ENCODE data around the gene SLC41A1. TPM values are rescaled to one million over a fixed set of nuclear protein-coding genes. Genes with fewer than 3 reads are reported as not detected.

SLC41A1 gene
- total and polyA plus RNA-seq, 2 donors from 2014 or later, result 19.1 to 20.9 TPM

- TF ChIP-seq, protein P1, sequence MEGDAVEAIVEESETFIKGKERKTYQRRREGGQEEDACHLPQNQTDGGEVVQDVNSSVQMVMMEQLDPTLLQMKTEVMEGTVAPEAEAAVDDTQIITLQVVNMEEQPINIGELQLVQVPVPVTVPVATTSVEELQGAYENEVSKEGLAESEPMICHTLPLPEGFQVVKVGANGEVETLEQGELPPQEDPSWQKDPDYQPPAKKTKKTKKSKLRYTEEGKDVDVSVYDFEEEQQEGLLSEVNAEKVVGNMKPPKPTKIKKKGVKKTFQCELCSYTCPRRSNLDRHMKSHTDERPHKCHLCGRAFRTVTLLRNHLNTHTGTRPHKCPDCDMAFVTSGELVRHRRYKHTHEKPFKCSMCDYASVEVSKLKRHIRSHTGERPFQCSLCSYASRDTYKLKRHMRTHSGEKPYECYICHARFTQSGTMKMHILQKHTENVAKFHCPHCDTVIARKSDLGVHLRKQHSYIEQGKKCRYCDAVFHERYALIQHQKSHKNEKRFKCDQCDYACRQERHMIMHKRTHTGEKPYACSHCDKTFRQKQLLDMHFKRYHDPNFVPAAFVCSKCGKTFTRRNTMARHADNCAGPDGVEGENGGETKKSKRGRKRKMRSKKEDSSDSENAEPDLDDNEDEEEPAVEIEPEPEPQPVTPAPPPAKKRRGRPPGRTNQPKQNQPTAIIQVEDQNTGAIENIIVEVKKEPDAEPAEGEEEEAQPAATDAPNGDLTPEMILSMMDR (IDR thresholded peaks at IDR 0.05; ENCODE audit: borderline replicate concordance, extremely low read depth, insufficient read depth), result no peak
- intact Hi-C loops (cut with DNase I), result no loop called here
- Histone ChIP-seq H3K4me3 (ENCODE audit: low read length in 3 of 3) (no peak overlapping the region), H3K9me3 (ENCODE audit: control insufficient read depth in 2 of 3, insufficient read depth in 1 of 3, low read length in 3 of 3) (no peaks in the 10 kb centered on the region), H3K36me3 (ENCODE audit: control insufficient read depth in 2 of 3, insufficient read depth in 3 of 3, low read length in 3 of 3) (no peaks in the 10 kb centered on the region), H3K9ac (ENCODE audit: low read length in 3 of 3) (no peak overlapping the region), H3K27ac (ENCODE audit: low read depth in 2 of 2, low read length in 2 of 2) (peak overlapping the region in 1 of 2 donors; percentile 79), H3K4me1 (ENCODE audit: control insufficient read depth in 2 of 3, insufficient read depth in 2 of 3, low read depth in 1 of 3, low read length in 3 of 3) (peaks cover 0 to 20% (median 11%) of the 10 kb centered on the region in 3 donors), H3K27me3 (ENCODE audit: control insufficient read depth, insufficient read depth, low read length) (no peaks in the 10 kb centered on the region)
- DNase-seq (peak in 1 of 5 donors; percentile 17), FAIRE-seq (no peak)
Observed at GRCh38 chr1:205782627-205783432, 30.2 kb downstream of the SLC41A1 start.

DNA sequence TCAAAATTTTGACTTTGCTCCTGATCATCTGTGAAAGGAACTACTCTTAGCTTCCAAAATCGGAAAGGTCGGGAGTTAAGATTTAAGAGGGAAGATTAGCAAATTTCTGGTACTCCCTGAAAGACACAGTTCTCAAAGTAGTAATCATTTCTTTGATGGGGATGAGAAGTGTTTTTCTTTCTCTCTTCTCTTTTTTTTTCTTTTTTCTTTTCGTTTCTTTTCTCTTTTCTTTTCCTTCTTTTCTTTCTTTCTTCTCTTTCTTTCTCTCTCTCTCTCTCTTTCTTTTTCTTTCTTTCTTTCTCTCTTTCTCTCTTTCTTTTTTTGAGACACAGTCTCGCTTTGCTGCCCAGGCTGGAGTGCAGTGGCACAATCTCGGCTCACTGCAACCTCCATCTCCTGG lies 32.7 kb downstream of the SLC41A1 start:
- no peaks in the 10 kb centered on the region for H3K9me3 ChIP-seq (ENCODE audit: control insufficient read depth in 2 of 3, insufficient read depth in 1 of 3, low read length in 3 of 3)
- H3K36me3 ChIP-seq (ENCODE audit: control insufficient read depth in 2 of 3, insufficient read depth in 3 of 3, low read length in 3 of 3), result no peaks in the 10 kb centered on the region
- H3K9ac ChIP-seq (ENCODE audit: low read length in 3 of 3), result no peak overlapping the region
- no peak for FAIRE-seq
- DNase-seq, result no peak
- H3K27ac ChIP-seq (ENCODE audit: low read depth in 2 of 2, low read length in 2 of 2), result no peak overlapping the region
- intact Hi-C loops (cut with DNase I), result no loop called here
- H3K27me3 ChIP-seq (ENCODE audit: control insufficient read depth, insufficient read depth, low read length), result no peaks in the 10 kb centered on the region
- peaks cover 0 to 18% (median 11%) of the 10 kb centered on the region in 3 donors for H3K4me1 ChIP-seq (ENCODE audit: control insufficient read depth in 2 of 3, insufficient read depth in 2 of 3, low read depth in 1 of 3, low read length in 3 of 3)
- TF ChIP-seq, protein P1 (IDR thresholded peaks at IDR 0.05; ENCODE audit: borderline replicate concordance, extremely low read depth, insufficient read depth), result no peak
- H3K4me3 ChIP-seq (ENCODE audit: low read length in 3 of 3), result no peak overlapping the region

DNA sequence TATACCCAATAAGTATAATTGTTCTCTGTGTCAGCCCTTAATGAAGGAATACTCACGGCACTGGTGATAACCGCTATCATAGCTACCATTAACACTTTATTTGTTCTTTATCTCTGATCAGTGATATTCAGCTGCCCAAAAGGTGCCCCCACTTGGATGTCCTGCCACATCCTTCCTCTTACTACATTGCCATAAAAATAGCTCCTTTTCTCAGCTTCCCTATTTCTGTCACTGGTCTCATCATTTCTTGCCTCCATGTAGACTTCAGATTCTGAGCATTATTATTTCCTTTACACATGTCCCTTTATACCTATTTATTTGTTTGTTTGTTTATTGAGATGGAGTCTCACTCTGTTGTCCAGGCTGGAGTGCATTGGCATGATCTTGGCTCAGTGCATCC lies 35.0 kb downstream of the SLC41A1 start:
- peaks cover 4% of the 10 kb centered on the region for H3K27me3 ChIP-seq (ENCODE audit: control insufficient read depth, insufficient read depth, low read length)
- TF ChIP-seq, protein P1 (IDR thresholded peaks at IDR 0.05; ENCODE audit: borderline replicate concordance, extremely low read depth, insufficient read depth), result no peak
- H3K27ac ChIP-seq (ENCODE audit: low read depth in 2 of 2, low read length in 2 of 2), result no peak overlapping the region
- no peaks in the 10 kb centered on the region for H3K36me3 ChIP-seq (ENCODE audit: control insufficient read depth in 2 of 3, insufficient read depth in 3 of 3, low read length in 3 of 3)
- H3K4me3 ChIP-seq (ENCODE audit: low read length in 3 of 3), result no peak overlapping the region
- intact Hi-C loops (cut with DNase I), result no loop called here
- H3K9ac ChIP-seq (ENCODE audit: low read length in 3 of 3), result no peak overlapping the region
- no peaks in the 10 kb centered on the region for H3K9me3 ChIP-seq (ENCODE audit: control insufficient read depth in 2 of 3, insufficient read depth in 1 of 3, low read length in 3 of 3)
- DNase-seq (no peak), FAIRE-seq (no peak)
- H3K4me1 ChIP-seq (ENCODE audit: control insufficient read depth in 2 of 3, insufficient read depth in 2 of 3, low read depth in 1 of 3, low read length in 3 of 3), result peaks cover 0 to 9% (median 6%) of the 10 kb centered on the region in 3 donors
